Heart left ventricle (tissue), 13 donors: ENCODE data around the gene VPS33B.

Experiments used
- CTCF ChIP-seq, 12 donors: fragments of 200-600 bp; sonication (generic) in 4 of 12; IDR thresholded peaks; one replicate each; pipeline versions ENCODE4 v1.5.0 to v1.8.0; 2018 to 2022; ENCODE audit warnings: antibody characterized with exemption in 12 of 12, mild to moderate bottlenecking in 5 of 12
- POLR2A ChIP-seq, 2 donors: fragments of 450-650 bp; IDR thresholded peaks; one replicate each; pipeline ENCODE4 v1.6.1; 2017; ENCODE audit warnings: antibody characterized with exemption in 2 of 2, mild to moderate bottlenecking in 2 of 2, moderate library complexity in 2 of 2
- donor health status: ischemic (EF 13 %, LVEDD 7.1; RV severe dilation, severe dysfunction).
- donor health status: DM: no; HTN: yes; CAD: no.
- donor health status: DM: no; HTN: no; CAD: no.
- donor health status: ischemic (EF 25% LVEDD 6.9; RV normal size, moderate dysfunction).
- donor health status: ischemic (EF 25% LVEDD 5.7; RV mildly dilated, moderate dysfunction).
- donor health status: ischemic (EF 35%, LVEDD 5.7; RV mildly dilated, moderate dysfunction).
- donor health status: nonischemic (EF 11% LVEDD 7.7; RV severe dilation, severe dysfunction).
- donor health status: DM: yes; HTN: yes; CAD: no.
- donor health status: PGD.
- donor health status: ischemic (EF 29% LVEDD 5.4; RV normal size, mild dysfunction).
- donor health status: nonischemic (EF 23%, LVEDD 6.1; RV moderate dilation, normal function).

GRCh38 chr15:91051248-91051647 lies 28.9 kb upstream of the VPS33B start:
- no peak for TF ChIP-seq CTCF (IDR thresholded peaks at IDR 0.05)
- TF ChIP-seq POLR2A (IDR thresholded peaks at IDR 0.05), result no peak
